Measurements from ENCODE around the gene MICAL3.
"Not testable (repeated sequence)": the region's sequence is repeated elsewhere in the genome, so short reads cannot be mapped to it uniquely, and the experiment has no call there.

The MICAL3 gene, protein sequence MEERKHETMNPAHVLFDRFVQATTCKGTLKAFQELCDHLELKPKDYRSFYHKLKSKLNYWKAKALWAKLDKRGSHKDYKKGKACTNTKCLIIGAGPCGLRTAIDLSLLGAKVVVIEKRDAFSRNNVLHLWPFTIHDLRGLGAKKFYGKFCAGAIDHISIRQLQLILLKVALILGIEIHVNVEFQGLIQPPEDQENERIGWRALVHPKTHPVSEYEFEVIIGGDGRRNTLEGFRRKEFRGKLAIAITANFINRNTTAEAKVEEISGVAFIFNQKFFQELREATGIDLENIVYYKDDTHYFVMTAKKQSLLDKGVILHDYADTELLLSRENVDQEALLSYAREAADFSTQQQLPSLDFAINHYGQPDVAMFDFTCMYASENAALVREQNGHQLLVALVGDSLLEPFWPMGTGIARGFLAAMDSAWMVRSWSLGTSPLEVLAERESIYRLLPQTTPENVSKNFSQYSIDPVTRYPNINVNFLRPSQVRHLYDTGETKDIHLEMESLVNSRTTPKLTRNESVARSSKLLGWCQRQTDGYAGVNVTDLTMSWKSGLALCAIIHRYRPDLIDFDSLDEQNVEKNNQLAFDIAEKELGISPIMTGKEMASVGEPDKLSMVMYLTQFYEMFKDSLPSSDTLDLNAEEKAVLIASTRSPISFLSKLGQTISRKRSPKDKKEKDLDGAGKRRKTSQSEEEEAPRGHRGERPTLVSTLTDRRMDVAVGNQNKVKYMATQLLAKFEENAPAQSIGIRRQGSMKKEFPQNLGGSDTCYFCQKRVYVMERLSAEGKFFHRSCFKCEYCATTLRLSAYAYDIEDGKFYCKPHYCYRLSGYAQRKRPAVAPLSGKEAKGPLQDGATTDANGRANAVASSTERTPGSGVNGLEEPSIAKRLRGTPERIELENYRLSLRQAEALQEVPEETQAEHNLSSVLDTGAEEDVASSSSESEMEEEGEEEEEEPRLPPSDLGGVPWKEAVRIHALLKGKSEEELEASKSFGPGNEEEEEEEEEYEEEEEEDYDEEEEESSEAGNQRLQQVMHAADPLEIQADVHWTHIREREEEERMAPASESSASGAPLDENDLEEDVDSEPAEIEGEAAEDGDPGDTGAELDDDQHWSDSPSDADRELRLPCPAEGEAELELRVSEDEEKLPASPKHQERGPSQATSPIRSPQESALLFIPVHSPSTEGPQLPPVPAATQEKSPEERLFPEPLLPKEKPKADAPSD (N-terminal part only)

DNA sequence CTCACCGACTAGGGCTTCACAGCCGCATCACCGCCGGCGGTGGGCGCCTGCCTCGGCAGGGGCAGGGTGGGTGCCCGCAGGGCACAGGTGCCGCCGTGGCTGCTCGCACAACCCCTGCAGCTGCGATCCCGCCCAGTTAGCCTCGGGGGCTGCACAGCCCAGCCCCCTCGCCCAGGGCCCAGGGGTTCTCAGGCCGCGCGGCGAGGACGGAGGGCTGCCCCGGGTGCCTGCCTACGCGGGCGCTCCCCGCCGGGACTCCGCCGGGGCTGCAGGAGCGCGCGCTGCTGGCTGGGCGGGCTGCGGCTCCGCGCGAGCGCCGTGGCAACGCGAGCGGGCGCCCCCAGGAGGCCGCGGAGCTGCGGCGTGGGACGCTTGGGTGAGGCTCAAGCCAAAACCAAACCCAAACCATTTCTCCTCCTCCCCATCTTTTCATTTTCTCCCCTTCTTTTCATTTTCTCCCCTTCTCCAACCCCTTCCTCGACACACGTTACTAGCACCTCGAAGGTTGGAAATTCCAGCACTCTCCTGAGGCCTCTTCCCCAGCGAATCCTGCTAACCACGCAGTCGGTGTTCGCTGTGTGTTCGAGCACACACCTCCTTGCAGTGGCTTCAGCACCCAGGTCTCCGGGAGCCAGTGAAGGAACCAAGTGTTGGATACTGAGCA lies at the start of gene MICAL3:
Gene MICAL3 (minus strand): TSS at position 286 of the 664 bp plus-strand sequence. CDS start 117,749 bp downstream, outside the sequence.
- Histone ChIP-seq H3K27me3 (peaks cover 39% of the 10 kb centered on the region), H3K4me2 (peak within 1 kb of the TSS; percentile 97), H3K9ac (no peak within 1 kb of the TSS), H3K9me3 (no peaks in the 10 kb centered on the region), H3K36me3 (no peaks in the 10 kb centered on the region), H3K27ac (no peak within 1 kb of the TSS), H3K4me1 (peaks cover 17% of the 10 kb centered on the region), H4K20me1 (peaks cover 22% of the 10 kb centered on the region), H3K4me3 (peak within 1 kb of the TSS; percentile 72)
- no peak for TF ChIP-seq Cebpa-rat (IDR thresholded peaks at IDR 0.05)

DNA sequence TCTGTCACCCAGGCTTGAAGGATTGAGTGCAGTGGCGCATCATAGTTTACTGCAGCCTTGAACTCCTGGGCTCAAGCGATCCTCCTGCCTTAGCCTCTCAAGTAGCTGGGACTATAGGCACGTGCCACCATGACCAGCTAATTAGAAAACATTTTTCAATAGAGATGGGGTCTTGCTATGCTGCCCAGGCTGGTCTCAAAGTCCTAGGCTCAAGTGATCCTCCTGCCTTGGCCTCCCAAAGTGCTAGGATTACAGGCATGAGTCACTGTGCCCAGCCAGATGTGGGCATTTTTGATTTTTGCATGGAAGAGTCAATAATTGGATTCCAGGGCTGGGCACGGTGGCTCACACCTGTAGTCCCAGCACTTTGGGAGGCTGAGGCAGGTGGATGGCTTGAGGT lies 49.6 kb upstream of the MICAL3 start:
- peaks cover 39% of the 10 kb centered on the region for H3K4me1 ChIP-seq
- not testable (repeated sequence) for H3K36me3 ChIP-seq, H3K9ac ChIP-seq, H4K20me1 ChIP-seq, H3K9me3 ChIP-seq, H3K27ac ChIP-seq, H3K4me3 ChIP-seq, H3K27me3 ChIP-seq, H3K4me2 ChIP-seq

DNA sequence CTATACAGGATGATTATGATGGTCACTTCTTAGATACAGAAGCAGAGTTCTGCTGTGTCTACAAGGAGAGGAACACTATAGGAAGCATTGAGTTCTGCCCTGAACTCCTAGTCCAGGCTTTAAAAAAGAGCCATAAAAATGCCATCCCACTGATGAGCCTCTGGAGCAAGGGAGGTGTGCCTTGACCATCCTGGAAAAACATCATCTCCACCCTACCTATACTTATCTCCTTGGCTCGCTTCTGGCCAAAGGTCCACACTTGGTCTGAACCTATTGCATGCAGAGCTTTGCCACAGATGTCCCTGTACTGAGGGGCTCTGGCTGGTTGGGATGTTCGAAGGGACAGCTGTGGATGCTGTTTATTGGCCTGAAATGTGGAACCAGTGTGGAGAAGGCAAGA lies 49.1 kb upstream of the MICAL3 start:
- Histone ChIP-seq H4K20me1 (no peaks in the 10 kb centered on the region), H3K27me3 (no peaks in the 10 kb centered on the region), H3K36me3 (no peaks in the 10 kb centered on the region), H3K4me3 (no peak overlapping the region), H3K4me2 (no peak overlapping the region), H3K9ac (no peak overlapping the region), H3K4me1 (peaks cover 34% of the 10 kb centered on the region), H3K9me3 (no peaks in the 10 kb centered on the region), H3K27ac (no peak overlapping the region)
- no peak for TF ChIP-seq Cebpa-rat (IDR thresholded peaks at IDR 0.05)

- H4K20me1 ChIP-seq, result no peaks in the 10 kb centered on the region
Measured at GRCh38 chr22:18071968-18072310, 47.6 kb upstream of the MICAL3 start.

DNA sequence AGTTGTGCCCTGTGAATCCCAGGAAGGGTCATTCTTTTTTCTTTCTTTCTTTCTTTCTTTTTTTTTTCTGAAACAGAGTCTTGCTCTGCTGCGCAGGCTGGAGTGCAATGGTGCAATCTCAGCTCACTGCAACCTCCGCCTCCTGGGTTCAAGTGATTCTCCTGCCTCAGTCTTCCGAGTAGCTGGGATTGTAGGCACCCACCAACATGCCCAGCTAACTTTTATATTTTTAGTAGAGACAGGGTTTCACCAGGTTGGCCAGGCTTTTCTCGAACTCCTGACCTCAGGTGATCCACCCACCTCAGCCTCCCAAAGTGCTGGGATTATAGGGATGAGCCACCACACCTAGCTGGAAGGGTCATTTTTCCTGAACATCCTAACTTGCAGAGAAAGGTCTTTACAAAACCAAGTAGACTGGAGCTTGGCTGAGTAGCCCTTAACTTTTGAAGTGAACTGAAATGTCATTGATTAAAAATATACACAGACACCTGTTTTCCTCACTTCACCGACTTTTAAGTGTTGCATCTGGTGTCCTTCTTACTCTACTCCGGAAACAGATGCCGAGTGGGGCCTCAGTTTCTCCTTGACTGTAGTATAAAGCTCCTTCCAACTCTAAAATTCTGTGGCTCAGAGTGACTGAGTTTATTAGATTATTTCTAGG lies 47.1 kb upstream of the MICAL3 start:
- Histone ChIP-seq H3K4me2 (peak overlapping the region; percentile 14), H3K4me1 (peaks cover 31% of the 10 kb centered on the region)
- H3K36me3 ChIP-seq, H4K20me1 ChIP-seq, H3K27ac ChIP-seq, H3K4me3 ChIP-seq, H3K27me3 ChIP-seq, H3K9ac ChIP-seq, H3K9me3 ChIP-seq: not testable (repeated sequence)

More at GRCh38 chr22:18071968-18072310, 47.6 kb upstream of the MICAL3 start:
- Histone ChIP-seq H3K9ac (no peak overlapping the region), H3K27ac (no peak overlapping the region), H3K36me3 (no peaks in the 10 kb centered on the region), H3K27me3 (no peaks in the 10 kb centered on the region), H3K4me3 (no peak overlapping the region), H3K4me2 (peak overlapping the region; percentile 14; the same call in 1 of the 2 replicates), H3K9me3 (no peaks in the 10 kb centered on the region), H3K4me1 (peaks cover 31% of the 10 kb centered on the region)
- no peak for TF ChIP-seq Cebpa-rat (IDR thresholded peaks at IDR 0.05)

- Histone ChIP-seq H3K36me3 (no peaks in the 10 kb centered on the region), H3K9ac (no peak overlapping the region), H3K4me3 (no peak overlapping the region), H3K4me2 (no peak overlapping the region; the same call in 1 of the 2 replicates), H4K20me1 (no peaks in the 10 kb centered on the region), H3K4me1 (peaks cover 33% of the 10 kb centered on the region), H3K27me3 (no peaks in the 10 kb centered on the region), H3K27ac (no peak overlapping the region), H3K9me3 (no peaks in the 10 kb centered on the region)
- no peak for TF ChIP-seq Cebpa-rat (IDR thresholded peaks at IDR 0.05)
Measured at GRCh38 chr22:18070556-18071306, 46.4 kb upstream of the MICAL3 start.

DNA sequence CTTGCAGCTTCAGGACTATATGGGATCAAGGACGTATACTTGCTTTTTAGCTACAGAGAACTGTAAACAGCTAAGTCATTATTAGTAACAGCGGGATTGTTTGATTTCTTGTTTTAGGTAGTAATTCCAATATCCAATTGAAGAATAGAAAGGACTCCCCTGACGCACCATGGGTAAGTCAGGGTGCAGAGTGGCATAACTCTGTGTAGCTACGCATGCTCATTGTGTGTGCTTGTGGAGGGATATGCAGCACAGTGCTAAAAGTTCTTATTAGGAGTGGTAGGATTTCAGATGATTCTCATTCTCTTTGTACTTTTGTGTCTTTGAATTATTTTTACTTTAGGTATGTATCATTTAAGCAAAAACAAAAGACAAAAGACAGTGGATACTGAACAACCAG lies 45.7 kb upstream of the MICAL3 start:
- no peaks in the 10 kb centered on the region for H3K9me3 ChIP-seq
- H3K4me2 ChIP-seq, result no peak overlapping the region
- no peak overlapping the region for H3K9ac ChIP-seq
- no peak overlapping the region for H3K27ac ChIP-seq
- peaks cover 35% of the 10 kb centered on the region for H3K4me1 ChIP-seq
- H3K27me3 ChIP-seq, result no peaks in the 10 kb centered on the region
- H3K36me3 ChIP-seq, result no peaks in the 10 kb centered on the region
- no peaks in the 10 kb centered on the region for H4K20me1 ChIP-seq
- TF ChIP-seq Cebpa-rat (IDR thresholded peaks at IDR 0.05), result no peak
- H3K4me3 ChIP-seq, result no peak overlapping the region

- Histone ChIP-seq H3K27me3 (no peaks in the 10 kb centered on the region), H3K9me3 (no peaks in the 10 kb centered on the region), H3K4me3 (no peak overlapping the region), H3K4me1 (peaks cover 41% of the 10 kb centered on the region), H3K4me2 (no peak overlapping the region), H3K9ac (no peak overlapping the region), H3K36me3 (no peaks in the 10 kb centered on the region), H4K20me1 (no peaks in the 10 kb centered on the region), H3K27ac (no peak overlapping the region)
- TF ChIP-seq Cebpa-rat (IDR thresholded peaks at IDR 0.05), result no peak
Measured at GRCh38 chr22:18069041-18069440, 44.7 kb upstream of the MICAL3 start.

Data from BLaER1 (cell line).